Measurements from ENCODE around the gene SNUPN. TPM values are rescaled to one million over a fixed set of nuclear protein-coding genes. Genes with fewer than 3 reads are reported as not detected.
"Not testable (repeated sequence)": the region's sequence is repeated elsewhere in the genome, so short reads cannot be mapped to it uniquely, and the experiment has no call there.

Gene SNUPN
- total RNA-seq, 4 donors from 2014 or later = 2.0 to 35.8 (median 29.1) TPM

- intact Hi-C loops (cut with DNase I; ENCODE audit: low total_unique reads) = loop anchor here (5.0 kb wide), 1 partner anchor 46 kb away; no protein-coding TSS in a partner anchor
- peaks cover 3 to 11% of the 10 kb centered on the region in 2 donors for H3K4me1 ChIP-seq
- DNase-seq = no peak
- no peaks in the 10 kb centered on the region for H3K9me3 ChIP-seq
- no peak overlapping the region for H3K4me3 ChIP-seq
- H3K27me3 ChIP-seq = no peaks in the 10 kb centered on the region
- no peaks in the 10 kb centered on the region for H3K36me3 ChIP-seq
- no peak overlapping the region for H3K27ac ChIP-seq
- no peak for TF ChIP-seq CTCF (IDR thresholded peaks at IDR 0.05)
- no peak for TF ChIP-seq POLR2A (IDR thresholded peaks at IDR 0.05)
Observed at GRCh38 chr15:75636026-75636425, 10.5 kb upstream of the SNUPN start.

DNA sequence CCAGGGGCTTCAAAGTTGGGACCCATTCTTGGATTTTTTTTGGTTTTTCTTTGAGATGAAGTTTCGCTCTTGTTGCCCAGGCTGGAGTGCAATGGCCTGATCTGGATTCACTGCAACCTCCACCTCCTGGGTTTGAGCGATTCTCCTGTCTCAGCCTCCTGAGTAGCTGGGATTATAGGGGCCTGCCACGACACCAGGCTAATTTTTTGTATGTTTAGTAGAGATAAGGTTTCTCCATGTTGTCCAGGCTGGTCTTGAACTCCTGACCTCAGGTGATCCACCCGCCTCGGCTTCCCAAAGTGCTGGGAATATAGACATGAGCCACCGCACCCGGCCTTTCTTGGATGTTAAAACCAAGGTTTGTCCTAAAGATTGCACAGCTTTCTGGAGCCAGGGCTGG, 8.4 kb upstream of the SNUPN start:
- DNase-seq; H3K27me3 ChIP-seq; H3K27ac ChIP-seq; H3K9me3 ChIP-seq; H3K4me1 ChIP-seq; H3K36me3 ChIP-seq; intact Hi-C loops (cut with DNase I; ENCODE audit: low total_unique reads); H3K4me3 ChIP-seq: not testable (repeated sequence)

GRCh38 chr15:75631935-75632334, 6.4 kb upstream of the SNUPN start:
- Histone ChIP-seq H3K36me3 (no peaks in the 10 kb centered on the region), H3K4me3 (no peak overlapping the region), H3K27me3 (no peaks in the 10 kb centered on the region), H3K4me1 (no peaks in the 10 kb centered on the region), H3K27ac (no peak overlapping the region), H3K9me3 (no peaks in the 10 kb centered on the region)
- no peak for DNase-seq
- intact Hi-C loops (cut with DNase I; ENCODE audit: low total_unique reads) = no loop called here
- TF ChIP-seq CTCF (IDR thresholded peaks at IDR 0.05) (no peak), POLR2A (IDR thresholded peaks at IDR 0.05) (no peak)

DNA sequence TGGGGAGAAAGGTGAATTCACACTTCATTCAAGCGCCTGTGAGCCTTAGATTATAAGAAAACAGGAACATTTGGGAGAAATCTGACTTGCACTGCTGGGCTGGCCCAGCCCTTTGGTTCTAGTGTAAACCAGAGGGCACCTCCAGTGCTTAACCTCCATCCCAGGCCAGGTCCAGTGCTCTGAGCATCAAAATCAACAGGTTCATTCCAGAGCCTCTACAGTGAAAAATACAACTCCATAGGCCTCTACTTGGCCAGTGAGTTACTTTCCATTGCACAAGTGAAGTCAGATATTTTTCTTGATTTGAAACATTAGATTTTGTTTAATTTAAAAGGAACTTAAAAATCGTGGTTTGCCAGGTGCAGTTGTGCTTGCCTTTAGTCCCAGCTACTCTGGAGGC, 3.0 kb downstream of the SNUPN start:
- Histone ChIP-seq H3K9me3 (no peaks in the 10 kb centered on the region), H3K27ac (no peak overlapping the region), H3K36me3 (no peaks in the 10 kb centered on the region), H3K27me3 (no peaks in the 10 kb centered on the region), H3K4me3 (no peak overlapping the region), H3K4me1 (peaks cover 4 to 7% of the 10 kb centered on the region in 2 donors)
- intact Hi-C loops (cut with DNase I; ENCODE audit: low total_unique reads) = loop anchor here (10.0 kb wide), 1 partner anchor 258 kb away; the partner anchor contains the start of gene MAN2C1
- no peak for DNase-seq
- TF ChIP-seq POLR2A (IDR thresholded peaks at IDR 0.05) = no peak
- TF ChIP-seq CTCF (IDR thresholded peaks at IDR 0.05) = no peak

GRCh38 chr15:75620841-75621391, 4.6 kb downstream of the SNUPN start:
- no peak for TF ChIP-seq POLR2A (IDR thresholded peaks at IDR 0.05)
- TF ChIP-seq CTCF (IDR thresholded peaks at IDR 0.05) = peak in 3 of 4 experiments; percentile 34 to 62 (median 46)
- peak; percentile 85 to 86 for DNase-seq
- Histone ChIP-seq H3K4me1 (peaks cover 4 to 7% of the 10 kb centered on the region in 2 donors), H3K27ac (peak overlapping the region; percentile 70 to 73), H3K36me3 (no peaks in the 10 kb centered on the region), H3K9me3 (no peaks in the 10 kb centered on the region), H3K27me3 (no peaks in the 10 kb centered on the region), H3K4me3 (no peak overlapping the region)
- intact Hi-C loops (cut with DNase I; ENCODE audit: low total_unique reads) = loop anchor here (10.0 kb wide), 1 partner anchor 256 kb away; the partner anchor contains the start of gene MAN2C1

Data from uterus (tissue), 4 donors.